H9 (cell line): ENCODE data around the gene RDH5. TPM values are rescaled to one million over a fixed set of nuclear protein-coding genes. Genes with fewer than 3 reads are reported as not detected.

Experiments used
- DNase-seq: peaks from one replicate; pipeline ENCODE4 v3.0.0-alpha.2; 2017
- H2AFZ ChIP-seq: one replicate; pipeline ENCODE4 v1.6.1; 2013; ENCODE audit warnings: mild to moderate bottlenecking, low read length, control low read depth, moderate library complexity
- H2AK5ac ChIP-seq: 2 replicates; pipeline ENCODE4 v1.6.1; 2013; ENCODE audit warnings: low read length, control low read depth, mixed read lengths; ENCODE audit not compliant: insufficient read length
- H2BK120ac ChIP-seq: one replicate; pipeline ENCODE4 v1.6.1; 2013; ENCODE audit warnings: low read depth, mild to moderate bottlenecking, low read length, control low read depth, inconsistent platforms; ENCODE audit not compliant: poor library complexity, severe bottlenecking
- H2BK12ac ChIP-seq: 2 replicates; pipeline ENCODE4 v1.6.1; 2013; ENCODE audit warnings: low read length, control low read depth, mixed read lengths, low read depth; ENCODE audit not compliant: insufficient read length
- H2BK15ac ChIP-seq: 2 replicates; pipeline ENCODE4 v1.6.1; 2013; ENCODE audit warnings: low read depth, low read length, control low read depth
- H2BK20ac ChIP-seq: one replicate; pipeline ENCODE4 v1.6.1; 2013; ENCODE audit warnings: low read depth, mild to moderate bottlenecking, low read length, control low read depth, inconsistent platforms; ENCODE audit not compliant: poor library complexity, severe bottlenecking
- H2BK5ac ChIP-seq: 2 replicates; pipeline ENCODE4 v1.6.1; 2013; ENCODE audit warnings: low read length, control low read depth, mixed read lengths; ENCODE audit not compliant: insufficient read length
- H3K14ac ChIP-seq: 2 replicates; pipeline ENCODE4 v1.6.1; 2013; ENCODE audit warnings: low read length, control low read depth; ENCODE audit not compliant: insufficient read depth
- H3K18ac ChIP-seq: 2 replicates; pipeline ENCODE4 v1.6.1; 2013; ENCODE audit warnings: low read depth, mild to moderate bottlenecking, mixed read lengths, low read length, control low read depth; ENCODE audit not compliant: insufficient read length
- H3K23ac ChIP-seq: 2 replicates; pipeline ENCODE4 v1.6.1; 2013; ENCODE audit warnings: low read length, control low read depth, mixed read lengths, low read depth; ENCODE audit not compliant: insufficient read length
- H3K23me2 ChIP-seq: 2 replicates; pipeline ENCODE4 v1.6.1; 2013; ENCODE audit warnings: low read depth, mild to moderate bottlenecking, mixed read lengths, low read length, control low read depth; ENCODE audit not compliant: insufficient read length, poor library complexity, severe bottlenecking
- H3K27ac ChIP-seq: 2 replicates; pipeline ENCODE4 v1.5.1; 2013; ENCODE audit warnings: low read length, control low read depth, mixed read lengths, low read depth; ENCODE audit not compliant: insufficient read length
- H3K27me3 ChIP-seq: 2 replicates; pipeline ENCODE4 v1.6.1; 2013; ENCODE audit warnings: low read length, control low read depth, inconsistent platforms; ENCODE audit not compliant: insufficient read depth
- H3K4ac ChIP-seq: 2 replicates; pipeline ENCODE4 v1.6.1; 2013; ENCODE audit warnings: low read depth, mild to moderate bottlenecking, control low read depth, inconsistent platforms, low read length, moderate library complexity
- H3K4me1 ChIP-seq: 2 replicates; pipeline ENCODE4 v1.6.1; 2013; ENCODE audit warnings: low read length, control low read depth, inconsistent platforms; ENCODE audit not compliant: insufficient read depth
- H3K4me2 ChIP-seq: 2 replicates; pipeline ENCODE4 v1.6.1; 2013; ENCODE audit warnings: low read length, control low read depth, mixed read lengths; ENCODE audit not compliant: insufficient read length, insufficient read depth
- H3K56ac ChIP-seq: 2 replicates; pipeline ENCODE4 v1.6.1; 2013; ENCODE audit warnings: low read depth, mild to moderate bottlenecking, mixed read lengths, low read length, control low read depth; ENCODE audit not compliant: insufficient read length
- H3K79me1 ChIP-seq: 2 replicates; pipeline ENCODE4 v1.6.1; 2013; ENCODE audit warnings: low read depth, mild to moderate bottlenecking, moderate library complexity, low read length, control low read depth, inconsistent platforms; ENCODE audit not compliant: insufficient read depth, poor library complexity, severe bottlenecking
- H3K79me2 ChIP-seq: 2 replicates; pipeline ENCODE4 v1.6.1; 2013; ENCODE audit warnings: low read length, control low read depth, inconsistent platforms; ENCODE audit not compliant: insufficient read depth
- H3K9ac ChIP-seq: 2 replicates; pipeline ENCODE4 v1.6.1; 2013; ENCODE audit warnings: low read length, control low read depth, mixed read lengths; ENCODE audit not compliant: insufficient read length; ENCODE audit errors: extremely low read depth
- H3K9me3 ChIP-seq: one replicate; pipeline ENCODE4 v1.6.1; 2013; ENCODE audit warnings: low read depth, low read length, inconsistent platforms; ENCODE audit not compliant: control insufficient read depth
- H3T11ph ChIP-seq: one replicate; pipeline ENCODE4 v1.6.1; 2013; ENCODE audit warnings: mild to moderate bottlenecking, low read length, control low read depth, inconsistent platforms
- H4K20me1 ChIP-seq: one replicate; pipeline ENCODE4 v1.6.1; 2013; ENCODE audit not compliant: control insufficient read depth, insufficient read length, insufficient read depth
- H4K5ac ChIP-seq: 2 replicates; pipeline ENCODE4 v1.6.1; 2013; ENCODE audit warnings: low read depth, mild to moderate bottlenecking, mixed read lengths, low read length, control low read depth; ENCODE audit not compliant: insufficient read length
- H4K8ac ChIP-seq: replicated peaks from 2 replicates; pipeline ENCODE4 v1.6.1; 2013; ENCODE audit warnings: low read length, control low read depth, mixed read lengths, low read depth; ENCODE audit not compliant: insufficient read length
- H4K91ac ChIP-seq: 2 replicates; pipeline ENCODE4 v1.6.1; 2013; ENCODE audit warnings: low read depth, mild to moderate bottlenecking, moderate library complexity, mixed read lengths, low read length, control low read depth; ENCODE audit not compliant: insufficient read length
- H3K27ac Mint-ChIP-seq, 3 experiments: 2 replicates in 2 of 3; 3 replicates in 1 of 3; pipeline ENCODE4 v1.8.0; 2020 to 2021; ENCODE audit warnings: mixed read lengths in 3 of 3, mild to moderate bottlenecking in 1 of 3, moderate library complexity in 1 of 3
- H3K27me3 Mint-ChIP-seq: 2 replicates; pipeline ENCODE4 v1.8.0; 2021; ENCODE audit warnings: low read depth, mild to moderate bottlenecking, moderate library complexity, mixed read lengths
- H3K36me3 Mint-ChIP-seq, 3 experiments: 2 replicates in 2 of 3; 3 replicates in 1 of 3; pipeline ENCODE4 v1.8.0; 2020 to 2021; ENCODE audit warnings: low read depth in 3 of 3, mixed read lengths in 3 of 3; ENCODE audit not compliant: insufficient read depth in 1 of 3
- H3K4me1 Mint-ChIP-seq, 2 experiments: 2 replicates each; pipeline ENCODE4 v1.8.0; 2020; ENCODE audit warnings: mixed read lengths in 2 of 2
- H3K4me3 Mint-ChIP-seq, 2 experiments: 2 replicates in 1 of 2; 3 replicates in 1 of 2; pipeline ENCODE4 v1.8.0; 2020 to 2021; ENCODE audit warnings: mild to moderate bottlenecking in 2 of 2, mixed read lengths in 2 of 2, moderate library complexity in 1 of 2
- H3K9me3 Mint-ChIP-seq, 2 experiments: 2 replicates in 1 of 2; 3 replicates in 1 of 2; pipeline ENCODE4 v1.8.0; 2020; ENCODE audit warnings: mild to moderate bottlenecking in 2 of 2, mixed read lengths in 2 of 2, moderate library complexity in 1 of 2
- WGBS: extraction: QIAGEN DNeasy Blood & Tissue Kit; methylation state at CpG from one replicate; pipeline ENCODE4 v1.1.7; 2013; ENCODE audit warnings: missing lambda C conversion rate, low lambda C conversion rate, mixed read lengths; ENCODE audit not compliant: insufficient read length; ENCODE audit errors: extremely low coverage; 5-methylcytosine and 5-hydroxymethylcytosine counted together
- total RNA-seq: library from RNA; stranded (reverse); gene quantifications from 2 replicates; pipeline ENCODE4 v1.2.1, GENCODE V29; 2021
- TF ChIP-seq, protein P1 (sequence below): fragments of 200-600 bp; sonication (generic); conservative IDR thresholded peaks from 3 replicates; pipeline ENCODE4 v1.8.0; 2021; ENCODE audit warnings: antibody characterized with exemption, mild to moderate bottlenecking

Gene RDH5
- total RNA-seq, 1 experiment from 2014 or later: 6.6 TPM

DNA sequence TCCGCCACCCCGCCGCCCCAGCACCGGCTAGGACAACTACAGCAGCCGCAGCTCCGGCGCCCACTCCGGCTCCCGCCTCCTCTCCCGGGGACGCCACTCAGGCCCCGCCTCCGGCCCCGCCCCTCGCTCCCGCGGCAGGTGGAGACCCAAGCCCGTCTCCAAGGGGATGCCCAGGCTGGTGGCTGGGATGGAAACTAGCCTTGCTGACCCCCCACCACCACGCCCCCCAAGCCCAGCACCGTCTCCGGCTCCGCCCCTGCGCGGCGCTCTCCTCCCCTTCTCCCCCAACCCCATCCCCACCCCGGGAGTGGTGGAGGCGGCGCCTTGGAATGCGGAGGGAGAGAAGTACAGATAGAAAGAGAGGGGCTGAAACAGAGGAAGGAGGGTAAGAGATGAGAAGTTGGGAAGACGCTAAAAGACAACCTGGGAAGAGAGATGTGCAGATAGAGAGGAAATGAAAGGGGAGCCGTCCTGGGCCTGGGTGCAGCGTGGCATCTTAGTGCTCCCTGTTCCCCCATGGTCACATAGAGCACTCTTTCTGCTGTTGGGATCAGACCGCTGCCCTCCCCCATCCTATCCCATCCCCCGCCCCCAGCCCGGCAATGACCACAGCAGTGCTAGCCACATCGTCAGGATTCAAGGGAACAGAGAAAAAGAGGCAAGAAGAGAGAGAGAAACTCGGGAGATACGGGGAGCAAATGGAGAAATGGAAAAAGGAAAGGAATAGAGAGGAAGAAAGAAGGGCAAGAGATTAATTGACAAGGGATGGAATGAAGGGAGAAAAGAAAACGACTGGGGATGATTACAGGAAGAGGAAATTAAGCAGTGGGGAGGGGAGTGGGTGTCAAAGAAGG is 12.1 kb upstream of the RDH5 start, which contains the start of gene ITGA7:
TSS of gene ITGA7 (minus strand) at position 64 of the 854 bp plus-strand sequence. CDS start 222 bp downstream, outside the sequence.
- H3K27me3 ChIP-seq: no peaks in the 10 kb centered on the region; the same call in 1 of the 2 replicates
- H4K5ac ChIP-seq: no peak within 1 kb of the TSS
- no peak within 1 kb of the TSS for H3T11ph ChIP-seq
- Mint-ChIP-seq H3K4me1 (peaks cover 42 to 45% of the 10 kb centered on the region in 2 experiments), H3K36me3 (peaks cover 0 to 3% (median under 1%) of the 10 kb centered on the region in 3 experiments; a peak in 1 of 7 replicates), H3K27ac (peak within 1 kb of the TSS; percentile 41 to 92 (median 70)), H3K27me3 (peaks cover 32% of the 10 kb centered on the region), H3K9me3 (no peaks in the 10 kb centered on the region), H3K4me3 (peak within 1 kb of the TSS; percentile 92 to 98)
- H4K91ac ChIP-seq: no peak within 1 kb of the TSS
- H3K18ac ChIP-seq: peak within 1 kb of the TSS; percentile 85
- no peak within 1 kb of the TSS for H2AFZ ChIP-seq
- peaks cover 5% of the 10 kb centered on the region for H3K79me1 ChIP-seq
- no CpG with 5 or more reads among the region's 39 CpGs for WGBS
- peaks cover 16% of the 10 kb centered on the region for H3K23me2 ChIP-seq
- H3K4me1 ChIP-seq: 0 out of 2 replicates have a peak, but pooled peaks cover 2% of the 10 kb centered on the region
- TF ChIP-seq, protein P1, sequence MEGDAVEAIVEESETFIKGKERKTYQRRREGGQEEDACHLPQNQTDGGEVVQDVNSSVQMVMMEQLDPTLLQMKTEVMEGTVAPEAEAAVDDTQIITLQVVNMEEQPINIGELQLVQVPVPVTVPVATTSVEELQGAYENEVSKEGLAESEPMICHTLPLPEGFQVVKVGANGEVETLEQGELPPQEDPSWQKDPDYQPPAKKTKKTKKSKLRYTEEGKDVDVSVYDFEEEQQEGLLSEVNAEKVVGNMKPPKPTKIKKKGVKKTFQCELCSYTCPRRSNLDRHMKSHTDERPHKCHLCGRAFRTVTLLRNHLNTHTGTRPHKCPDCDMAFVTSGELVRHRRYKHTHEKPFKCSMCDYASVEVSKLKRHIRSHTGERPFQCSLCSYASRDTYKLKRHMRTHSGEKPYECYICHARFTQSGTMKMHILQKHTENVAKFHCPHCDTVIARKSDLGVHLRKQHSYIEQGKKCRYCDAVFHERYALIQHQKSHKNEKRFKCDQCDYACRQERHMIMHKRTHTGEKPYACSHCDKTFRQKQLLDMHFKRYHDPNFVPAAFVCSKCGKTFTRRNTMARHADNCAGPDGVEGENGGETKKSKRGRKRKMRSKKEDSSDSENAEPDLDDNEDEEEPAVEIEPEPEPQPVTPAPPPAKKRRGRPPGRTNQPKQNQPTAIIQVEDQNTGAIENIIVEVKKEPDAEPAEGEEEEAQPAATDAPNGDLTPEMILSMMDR: no peak
- peak within 1 kb of the TSS; percentile 88 for H3K4me2 ChIP-seq
- no peaks in the 10 kb centered on the region; the same call in 1 of the 2 replicates for H3K79me2 ChIP-seq
- no peak within 1 kb of the TSS for H2BK15ac ChIP-seq
- no peak within 1 kb of the TSS for H2AK5ac ChIP-seq
- no peak within 1 kb of the TSS for H4K8ac ChIP-seq
- no peak within 1 kb of the TSS for H3K23ac ChIP-seq
- no peaks in the 10 kb centered on the region for H3K9me3 ChIP-seq
- H4K20me1 ChIP-seq: peaks cover 7% of the 10 kb centered on the region
- no peak within 1 kb of the TSS for H2BK20ac ChIP-seq
- H3K14ac ChIP-seq: peak within 1 kb of the TSS; percentile 79; the same call in 1 of the 2 replicates
- H3K56ac ChIP-seq: no peak within 1 kb of the TSS
- H3K27ac ChIP-seq: no peak within 1 kb of the TSS
- H3K4ac ChIP-seq: no peak within 1 kb of the TSS
- DNase-seq: peak; percentile 99
- H3K9ac ChIP-seq: peak within 1 kb of the TSS; percentile 39
- no peak within 1 kb of the TSS for H2BK12ac ChIP-seq
- H2BK5ac ChIP-seq: no peak within 1 kb of the TSS
- H2BK120ac ChIP-seq: no peak within 1 kb of the TSS
